HPDE6-E6E7 (cell line): ENCODE measurements around the gene ARHGAP30.

Experiments
- DNase-seq: peaks from one replicate; pipeline ENCODE4 v3.0.0; 2011; ENCODE audit warnings: missing footprints; ENCODE audit errors: extremely low spot score

The ARHGAP30 gene

GRCh38 chr1:161013488-161014230 is 56.0 kb downstream of the ARHGAP30 start:
- DNase-seq: peak; percentile 94

GRCh38 chr1:161013131-161013487 is 56.6 kb downstream of the ARHGAP30 start:
- no peak for DNase-seq

GRCh38 chr1:161012420-161012819 is 57.3 kb downstream of the ARHGAP30 start:
- DNase-seq: no peak

DNA sequence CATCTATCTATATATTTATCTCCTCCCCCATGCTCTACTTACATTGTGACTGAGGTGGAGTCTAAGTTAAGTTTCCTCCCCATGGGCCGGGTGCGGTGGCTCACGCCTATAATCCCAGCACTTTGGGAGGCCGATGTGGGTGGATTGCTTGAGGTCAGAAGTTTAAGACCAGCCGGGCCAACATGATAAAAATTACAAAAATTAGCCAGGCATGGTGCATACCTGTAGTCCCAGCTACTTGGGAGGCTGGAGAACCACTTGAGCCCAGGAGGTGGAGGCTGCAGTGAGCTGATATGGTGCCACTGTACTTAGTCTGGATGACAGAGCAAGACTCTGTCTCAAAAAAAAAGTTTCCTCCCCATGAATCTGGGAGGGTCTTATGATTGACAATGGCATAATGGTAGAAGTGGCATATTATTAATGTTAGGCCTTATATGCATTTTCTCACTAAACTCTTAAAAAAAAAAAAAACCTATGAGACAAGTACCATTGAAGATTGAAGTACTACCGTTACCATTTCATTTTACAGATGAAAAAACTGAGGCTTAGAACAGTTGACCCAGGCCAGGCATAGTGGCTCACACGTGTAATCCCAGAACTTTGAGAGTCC is 60.0 kb downstream of the ARHGAP30 start:
- DNase-seq: no peak

- DNase-seq: no peak
Measured at GRCh38 chr1:161008869-161009510, 60.7 kb downstream of the ARHGAP30 start.

DNA sequence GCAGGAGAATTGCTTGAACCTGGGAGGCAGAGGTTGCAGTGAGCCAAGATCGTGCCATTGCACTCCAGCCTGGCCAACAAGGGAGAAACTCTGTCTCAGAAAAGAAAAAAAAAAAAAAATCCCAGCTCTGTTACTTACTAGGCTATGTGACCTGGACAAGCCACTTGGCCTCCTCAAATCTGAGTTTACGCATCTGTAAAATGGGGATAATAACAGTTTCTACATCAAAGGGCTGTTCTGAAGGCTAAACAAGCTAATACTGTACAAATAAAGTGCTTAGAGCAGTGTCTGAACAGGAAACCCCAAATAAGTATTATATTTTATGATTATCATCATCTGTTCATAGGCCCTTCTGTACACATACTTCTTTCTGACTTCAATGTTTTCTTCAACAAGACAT is 62.3 kb downstream of the ARHGAP30 start:
- no peak for DNase-seq

- DNase-seq: no peak
Measured at GRCh38 chr1:161006563-161006962, 63.1 kb downstream of the ARHGAP30 start.

GRCh38 chr1:161001525-161001924 is 68.2 kb downstream of the ARHGAP30 start:
- no peak for DNase-seq

GRCh38 chr1:161000736-161001480 is 68.8 kb downstream of the ARHGAP30 start:
- DNase-seq: no peak

- no peak for DNase-seq
Measured at GRCh38 chr1:160999376-160999775, 70.3 kb downstream of the ARHGAP30 start.

DNA sequence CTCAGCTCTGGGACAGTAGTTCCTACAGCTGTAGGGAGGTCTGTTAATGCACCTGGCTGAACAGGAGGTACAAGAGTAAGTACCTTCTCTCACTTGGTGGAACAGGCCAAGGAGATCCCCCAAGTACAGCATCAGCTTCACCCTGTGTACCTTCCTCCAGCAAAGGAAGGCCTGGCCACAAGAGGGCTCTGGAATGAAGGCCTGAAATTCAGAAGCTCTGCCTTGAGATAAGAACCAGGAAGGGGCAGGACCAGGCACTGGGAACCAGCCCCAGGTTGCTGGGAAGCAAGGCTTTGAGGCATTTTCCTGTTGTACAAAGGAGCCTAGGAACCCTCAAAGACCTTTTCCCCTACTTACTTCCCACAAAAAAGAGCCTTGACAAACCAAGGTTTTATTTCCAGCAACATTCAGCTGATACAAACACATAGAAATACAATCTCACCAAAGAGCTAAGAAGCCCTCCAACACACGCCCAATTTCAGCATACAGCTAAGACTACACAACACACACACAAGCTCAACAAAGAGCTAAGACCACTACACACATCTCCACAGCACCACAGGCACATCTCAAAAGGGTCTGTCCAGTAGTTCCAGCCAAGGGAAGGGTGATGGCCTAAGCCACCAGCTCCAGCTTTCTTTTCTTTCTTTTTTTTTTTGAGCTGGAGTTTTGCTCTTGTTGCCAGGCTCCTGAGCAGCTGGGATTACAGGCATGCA is 72.2 kb downstream of the ARHGAP30 start:
- DNase-seq: peak; percentile 79
